DLD1 (cell line): ENCODE measurements around the gene MOSMO.
"Not testable (repeated sequence)": the region's sequence is repeated elsewhere in the genome, so short reads cannot be mapped to it uniquely, and the experiment has no call there.

Experiments
- in situ Hi-C: cut with HindIII; loops from 2 replicates; pipeline ENCODE4 v1.10.0; 2017; ENCODE audit warnings: low sequenced_read_pairs

MOSMO gene

DNA sequence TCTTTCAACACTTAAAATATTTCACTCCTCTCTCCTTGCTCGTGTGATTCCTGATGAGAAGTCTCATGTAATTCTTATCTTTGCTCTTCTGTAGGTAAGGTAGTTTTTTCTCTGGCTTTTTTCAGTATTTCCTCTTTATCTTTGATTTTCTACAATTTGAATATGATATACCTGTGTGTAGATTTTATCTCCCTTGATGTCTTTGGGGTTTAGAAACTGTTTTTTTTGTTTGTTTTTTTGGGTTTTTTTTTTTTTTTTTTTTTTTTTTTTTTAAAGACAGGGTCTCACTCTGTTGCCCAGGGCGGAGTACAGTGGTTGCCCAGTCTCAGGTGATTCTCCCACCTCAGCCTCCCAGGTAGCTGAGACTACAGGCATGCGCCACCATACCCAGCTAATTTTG is 26.6 kb downstream of the MOSMO start:
- in situ Hi-C loops: no loop called here

GRCh38 chr16:22035153-22035552 is 27.2 kb downstream of the MOSMO start:
- in situ Hi-C loops: loop anchor here (5.0 kb wide), 1 partner anchor 47 kb away; no protein-coding TSS in a partner anchor

DNA sequence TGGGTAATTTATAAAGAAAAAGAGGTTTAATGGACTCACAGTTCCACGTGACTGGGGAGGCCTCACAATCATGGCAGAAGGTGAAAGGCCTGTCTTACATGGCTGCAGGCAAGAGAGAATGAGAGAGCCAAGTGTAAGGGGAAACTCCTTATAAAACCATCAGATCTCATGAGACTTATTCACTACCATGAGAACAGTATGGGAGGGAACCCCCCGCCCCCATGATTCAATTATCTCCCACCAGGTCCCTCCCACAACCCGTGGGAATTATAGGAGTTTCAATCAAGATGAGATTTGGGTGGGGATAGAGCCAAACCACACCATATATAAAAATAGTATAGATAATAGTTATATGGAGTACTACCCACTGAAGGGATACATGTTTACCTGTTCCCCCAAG is 36.0 kb downstream of the MOSMO start:
- in situ Hi-C loops: not testable (repeated sequence)

DNA sequence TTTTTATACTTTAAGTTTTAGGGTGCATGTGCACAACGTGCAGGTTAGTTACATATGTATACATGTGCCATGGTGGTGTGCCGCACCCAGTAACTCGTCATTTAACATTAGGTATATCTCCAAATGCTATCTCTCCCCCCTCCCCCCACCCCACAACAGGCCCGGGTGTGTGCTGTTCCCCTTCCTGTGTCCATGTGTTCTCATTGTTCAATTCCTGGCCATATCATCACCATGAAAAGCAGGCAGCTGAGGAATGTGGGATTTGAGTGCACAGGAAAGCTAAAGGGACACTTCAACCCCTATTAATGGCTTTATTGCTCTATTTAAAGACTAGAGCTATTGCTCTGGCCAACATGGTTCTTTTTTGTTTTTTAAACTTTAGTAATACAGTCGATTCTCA is 38.0 kb downstream of the MOSMO start:
- in situ Hi-C loops: not testable (repeated sequence)

GRCh38 chr16:22050963-22051362 is 43.1 kb downstream of the MOSMO start:
- in situ Hi-C loops: no loop called here

DNA sequence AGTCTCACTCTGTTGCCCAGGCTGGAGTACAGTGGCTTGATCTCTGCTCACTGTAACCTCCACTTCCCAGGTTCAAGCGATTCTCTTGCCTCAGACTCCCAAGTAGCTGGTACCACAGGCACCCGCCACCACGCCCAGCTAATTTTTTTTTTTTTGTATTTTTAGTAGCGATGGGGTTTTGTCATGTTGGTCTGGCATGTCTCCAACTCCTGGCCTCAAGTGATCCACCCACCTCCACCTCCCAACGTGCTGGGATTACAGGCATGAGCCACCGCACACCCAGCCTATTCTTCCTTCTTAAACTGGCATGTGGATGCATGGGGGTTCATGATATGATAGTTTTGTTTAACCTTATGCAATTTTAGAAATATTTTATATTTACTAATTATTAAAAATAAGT is 45.1 kb downstream of the MOSMO start:
- in situ Hi-C loops: no loop called here

- in situ Hi-C loops: no loop called here
Measured at GRCh38 chr16:22053921-22054341, 46.0 kb downstream of the MOSMO start.

GRCh38 chr16:22054847-22055590 is 47.1 kb downstream of the MOSMO start:
- in situ Hi-C loops: no loop called here

DNA sequence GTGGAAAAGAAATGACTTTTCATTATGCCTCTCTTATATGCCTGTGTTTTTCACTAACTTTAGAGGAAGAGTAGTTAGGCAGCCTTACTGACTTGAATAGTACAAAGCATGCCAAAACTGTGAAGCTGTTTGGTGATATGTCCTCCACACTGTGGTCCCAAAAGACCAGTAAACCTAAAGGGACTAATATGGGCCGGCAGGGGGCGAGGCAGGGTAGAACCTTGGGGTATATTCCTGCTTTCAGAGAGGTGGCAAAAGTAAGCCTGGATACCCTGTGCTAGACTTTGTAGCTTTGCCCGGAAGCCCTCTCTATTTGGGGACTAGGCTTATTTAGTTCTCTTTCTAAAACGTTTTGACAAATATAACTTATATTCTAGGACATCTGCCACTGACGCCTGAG is 48.0 kb downstream of the MOSMO start:
- in situ Hi-C loops: no loop called here

GRCh38 chr16:22063888-22064467 is 56.1 kb downstream of the MOSMO start:
- in situ Hi-C loops: no loop called here

- in situ Hi-C loops: no loop called here
Measured at GRCh38 chr16:22065252-22065651, 57.3 kb downstream of the MOSMO start.

DNA sequence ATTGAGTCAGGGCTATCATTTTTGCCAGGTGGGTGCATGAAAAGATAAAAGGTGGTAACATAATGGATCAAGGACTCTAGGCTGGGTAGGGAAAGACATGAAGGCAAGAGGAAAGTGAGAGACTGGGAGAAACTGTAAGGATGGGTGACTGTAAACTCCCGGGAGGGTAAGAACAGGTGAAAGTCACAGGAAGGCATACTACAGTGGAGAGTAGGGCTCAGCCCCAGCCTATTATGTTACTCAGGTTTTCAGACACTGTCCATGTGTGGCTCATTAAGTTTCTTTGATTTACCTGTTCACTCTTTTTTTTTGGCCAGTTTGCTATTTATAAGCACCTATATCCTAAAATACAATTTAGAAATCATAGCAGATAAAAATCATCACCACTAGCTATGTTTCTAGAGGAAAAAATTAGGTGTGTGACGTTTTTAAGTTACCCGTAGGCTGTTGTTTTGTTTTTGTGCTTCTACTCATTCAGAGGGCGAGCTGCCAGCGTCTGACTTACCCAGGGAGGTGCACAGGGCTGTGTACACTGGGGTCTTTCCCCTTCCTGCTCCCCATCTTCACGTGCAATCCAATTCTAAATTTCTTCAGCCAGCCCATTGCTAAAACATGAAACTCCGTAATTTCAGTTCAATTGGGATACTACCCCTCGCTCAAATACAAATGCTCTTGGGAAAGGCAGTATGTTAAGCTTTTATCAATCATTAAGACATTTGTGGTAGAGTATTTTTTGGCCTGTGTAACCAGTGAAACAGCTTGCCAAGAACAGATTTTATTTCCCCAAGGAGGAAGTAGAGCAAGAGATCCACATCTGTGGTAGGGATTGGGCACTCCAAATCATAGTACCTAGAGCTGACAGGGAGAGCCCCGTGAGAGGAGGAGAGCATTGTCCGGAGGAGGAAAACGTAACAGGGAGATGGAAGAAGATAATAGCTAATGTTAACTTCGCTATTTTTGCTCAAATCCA is 62.7 kb downstream of the MOSMO start:
- in situ Hi-C loops: no loop called here

- in situ Hi-C loops: no loop called here
Measured at GRCh38 chr16:22071331-22071910, 63.5 kb downstream of the MOSMO start.

GRCh38 chr16:22073350-22073749 is 65.4 kb downstream of the MOSMO start:
- in situ Hi-C loops: no loop called here

DNA sequence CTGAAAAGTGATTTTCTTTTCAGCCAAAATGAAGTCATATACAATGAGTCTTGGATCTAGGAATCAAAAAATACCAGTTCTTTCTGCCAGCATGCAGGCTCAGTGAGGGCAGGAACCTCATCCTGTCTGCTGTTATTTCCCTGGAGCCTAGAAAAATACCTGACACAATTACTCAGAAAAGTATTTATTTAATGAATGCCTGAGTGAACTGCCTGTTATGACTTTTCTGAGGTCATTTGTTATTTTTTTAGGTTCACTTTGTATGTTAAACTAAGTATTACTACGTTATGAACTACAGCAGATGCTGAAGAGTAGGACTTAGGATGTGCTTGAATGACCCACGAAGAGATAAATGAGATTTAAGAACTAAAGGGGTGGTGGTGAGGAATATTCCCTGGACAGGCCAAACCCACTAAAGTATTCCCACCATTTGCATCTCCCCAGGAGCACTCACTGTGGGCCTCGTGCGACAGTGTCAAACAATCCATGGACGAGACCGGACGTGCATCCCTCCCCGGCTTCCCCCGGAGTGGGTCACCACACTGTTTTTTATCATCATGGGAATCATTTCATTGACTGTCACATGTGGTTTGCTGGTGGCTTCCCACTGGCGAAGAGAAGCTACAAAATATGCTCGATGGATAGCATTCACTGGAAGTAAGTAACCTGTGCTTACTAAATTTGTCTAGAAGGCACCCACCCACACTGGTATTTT is 67.3 kb downstream of the MOSMO start:
- in situ Hi-C loops: loop anchor here (25.0 kb wide), 1 partner anchor 112 kb away; no protein-coding TSS in a partner anchor

DNA sequence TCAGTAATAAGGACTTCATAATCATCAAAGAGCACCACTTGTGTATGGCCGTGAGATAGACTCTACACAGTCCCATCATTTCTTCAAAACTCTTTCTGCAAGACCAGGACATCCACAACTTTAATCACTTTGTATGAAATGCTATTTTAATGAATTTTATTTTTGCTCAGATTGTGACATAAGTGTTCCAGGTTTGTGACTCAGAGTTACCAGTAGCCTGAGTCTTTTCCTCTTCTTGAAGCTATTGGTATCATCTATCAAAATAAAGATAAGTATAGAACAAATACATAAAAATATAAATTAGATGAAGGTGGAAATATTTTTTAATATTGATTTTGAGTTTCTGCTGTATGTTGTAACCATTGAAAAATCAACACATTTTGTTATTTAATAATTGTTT is 67.9 kb downstream of the MOSMO start:
- in situ Hi-C loops: loop anchor here (25.0 kb wide), 1 partner anchor 112 kb away; no protein-coding TSS in a partner anchor

- in situ Hi-C loops: loop anchor here (25.0 kb wide), 1 partner anchor 109 kb away; no protein-coding TSS in a partner anchor
Measured at GRCh38 chr16:22077700-22078313, 69.9 kb downstream of the MOSMO start.

DNA sequence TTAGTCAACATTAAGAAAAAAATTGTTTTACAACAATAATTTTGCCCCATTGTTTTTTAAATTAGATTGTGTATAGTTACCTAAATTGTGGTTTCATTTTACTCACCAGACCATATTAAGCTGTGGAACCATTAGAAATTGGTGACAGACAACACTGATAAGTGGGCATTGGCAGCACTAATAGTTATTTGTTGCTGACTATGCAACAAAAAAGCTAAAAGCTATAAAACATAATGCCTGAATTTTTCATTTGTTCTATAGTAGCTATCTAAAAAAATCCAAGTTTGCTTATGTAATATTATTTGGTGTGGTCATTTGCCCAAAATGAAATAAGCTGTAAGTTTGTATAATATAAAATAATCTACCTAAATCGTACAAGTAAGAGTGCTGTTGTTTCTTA is 70.7 kb downstream of the MOSMO start:
- in situ Hi-C loops: loop anchor here (25.0 kb wide), 1 partner anchor 109 kb away; no protein-coding TSS in a partner anchor

- in situ Hi-C loops: loop anchor here (5.0 to 25.0 kb wide), 2 partner anchors 44 to 106 kb away; no protein-coding TSS in a partner anchor
Measured at GRCh38 chr16:22081050-22081449, 73.1 kb downstream of the MOSMO start.

DNA sequence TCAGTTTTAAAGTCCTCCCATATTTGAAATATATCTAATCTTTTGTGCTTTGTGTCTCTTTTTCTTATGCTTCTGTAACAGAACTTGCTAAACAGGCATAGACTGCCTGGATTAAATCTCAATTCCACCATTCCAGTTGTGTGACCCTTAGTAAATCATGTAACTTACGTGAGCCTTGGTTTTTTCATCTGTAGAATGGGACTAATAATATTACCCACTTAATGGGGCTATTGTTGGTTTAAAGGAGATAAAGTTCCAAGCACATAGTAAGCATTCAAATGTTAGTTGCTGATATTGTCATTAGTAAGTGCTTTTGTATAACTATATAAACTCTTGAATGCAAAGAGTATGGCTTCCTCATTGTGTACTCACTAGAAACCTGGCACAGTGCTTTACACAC is 78.5 kb downstream of the MOSMO start:
- in situ Hi-C loops: loop anchor here (25.0 kb wide), 1 partner anchor 101 kb away; no protein-coding TSS in a partner anchor
